Measurements from ENCODE around the gene SDK1. TPM values are rescaled to one million over a fixed set of nuclear protein-coding genes. Genes with fewer than 3 reads are reported as not detected.

Gene SDK1
- total RNA-seq, 1 donor from 2014 or later = 10.9 TPM

GRCh38 chr7:3778345-3778744 lies 477.3 kb downstream of the SDK1 start:
- no peak for TF ChIP-seq CTCF (IDR thresholded peaks at IDR 0.05)
- H3K4me3 Mint-ChIP-seq (ENCODE audit: unreplicated experiment) = no peak overlapping the region
- DNase-seq (ENCODE audit: low spot score) = no peak
- H3K27me3 Mint-ChIP-seq (ENCODE audit: low read depth) = no peaks in the 10 kb centered on the region
- peaks cover 15% of the 10 kb centered on the region for H3K9me3 Mint-ChIP-seq (ENCODE audit: low read depth)
- H3K36me3 Mint-ChIP-seq (ENCODE audit: low read depth) = peaks cover 8% of the 10 kb centered on the region
- H3K4me1 Mint-ChIP-seq (ENCODE audit: low read depth) = no peaks in the 10 kb centered on the region
- H3K27ac Mint-ChIP-seq (ENCODE audit: unreplicated experiment) = no peak overlapping the region

DNA sequence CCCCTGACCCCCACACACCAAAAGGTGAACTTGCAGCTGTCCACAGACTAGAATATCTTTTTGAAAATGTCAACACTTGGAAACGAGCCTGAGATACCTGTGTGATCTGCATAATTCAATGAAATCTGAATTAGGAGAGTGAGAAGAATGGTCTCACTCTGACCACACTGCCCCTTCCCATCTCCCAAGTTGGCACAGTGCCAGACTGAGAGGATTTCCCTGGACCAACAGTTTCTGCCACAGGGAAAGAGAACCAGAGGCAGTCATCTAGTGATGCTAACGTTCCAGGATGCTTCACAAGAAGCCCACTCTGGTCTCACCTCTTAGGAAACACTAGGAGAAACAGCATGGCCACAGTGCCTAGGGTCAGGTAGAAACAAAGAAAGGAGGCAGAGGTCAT lies 479.0 kb downstream of the SDK1 start:
- no peak for DNase-seq (ENCODE audit: low spot score)
- Mint-ChIP-seq H3K4me3 (ENCODE audit: unreplicated experiment) (no peak overlapping the region), H3K27me3 (ENCODE audit: low read depth) (no peaks in the 10 kb centered on the region), H3K9me3 (ENCODE audit: low read depth) (peaks cover 19% of the 10 kb centered on the region), H3K4me1 (ENCODE audit: low read depth) (no peaks in the 10 kb centered on the region), H3K27ac (ENCODE audit: unreplicated experiment) (no peak overlapping the region), H3K36me3 (ENCODE audit: low read depth) (peaks cover 9% of the 10 kb centered on the region)
- no peak for TF ChIP-seq CTCF (IDR thresholded peaks at IDR 0.05)

GRCh38 chr7:3780525-3780924 lies 479.5 kb downstream of the SDK1 start:
- H3K4me1 Mint-ChIP-seq (ENCODE audit: low read depth) = no peaks in the 10 kb centered on the region
- H3K27me3 Mint-ChIP-seq (ENCODE audit: low read depth) = no peaks in the 10 kb centered on the region
- TF ChIP-seq CTCF (IDR thresholded peaks at IDR 0.05) = no peak
- H3K4me3 Mint-ChIP-seq (ENCODE audit: unreplicated experiment) = no peak overlapping the region
- H3K27ac Mint-ChIP-seq (ENCODE audit: unreplicated experiment) = no peak overlapping the region
- H3K9me3 Mint-ChIP-seq (ENCODE audit: low read depth) = peaks cover 19% of the 10 kb centered on the region
- H3K36me3 Mint-ChIP-seq (ENCODE audit: low read depth) = peaks cover 9% of the 10 kb centered on the region
- DNase-seq (ENCODE audit: low spot score) = no peak

GRCh38 chr7:3781607-3782006 lies 480.6 kb downstream of the SDK1 start:
- no peak for DNase-seq (ENCODE audit: low spot score)
- TF ChIP-seq CTCF (IDR thresholded peaks at IDR 0.05) = no peak
- peaks cover 19% of the 10 kb centered on the region for H3K9me3 Mint-ChIP-seq (ENCODE audit: low read depth)
- no peak overlapping the region for H3K4me3 Mint-ChIP-seq (ENCODE audit: unreplicated experiment)
- H3K36me3 Mint-ChIP-seq (ENCODE audit: low read depth) = peaks cover 9% of the 10 kb centered on the region
- H3K4me1 Mint-ChIP-seq (ENCODE audit: low read depth) = no peaks in the 10 kb centered on the region
- no peak overlapping the region for H3K27ac Mint-ChIP-seq (ENCODE audit: unreplicated experiment)
- H3K27me3 Mint-ChIP-seq (ENCODE audit: low read depth) = no peaks in the 10 kb centered on the region

GRCh38 chr7:3787717-3788264 lies 486.7 kb downstream of the SDK1 start:
- Mint-ChIP-seq H3K27me3 (ENCODE audit: low read depth) (no peaks in the 10 kb centered on the region), H3K27ac (ENCODE audit: unreplicated experiment) (no peak overlapping the region)
- no peak for TF ChIP-seq CTCF (IDR thresholded peaks at IDR 0.05)

More at GRCh38 chr7:3787717-3788264, 486.7 kb downstream of the SDK1 start:
- no peak overlapping the region for H3K4me3 Mint-ChIP-seq (ENCODE audit: unreplicated experiment)
- H3K4me1 Mint-ChIP-seq (ENCODE audit: low read depth) = no peaks in the 10 kb centered on the region
- no peak for DNase-seq (ENCODE audit: low spot score)
- H3K36me3 Mint-ChIP-seq (ENCODE audit: low read depth) = peaks cover 4% of the 10 kb centered on the region
- peaks cover 6% of the 10 kb centered on the region for H3K9me3 Mint-ChIP-seq (ENCODE audit: low read depth)

Data from chondrocyte (in vitro differentiated cells).